HepG2 (cell line): ENCODE results near the gene RUVBL1. TPM values are rescaled to one million over a fixed set of nuclear protein-coding genes. Genes with fewer than 3 reads are reported as not detected.
A peak's percentile ranks its signal among the peaks of the same experiment; 100 is the strongest.

ENCODE experiments used
- ATAD3A ChIP-seq: sonication (generic); formaldehyde crosslinking; IDR thresholded peaks from 2 replicates; pipeline ENCODE4 v1.4.0; 2020; ENCODE audit warnings: missing genetic modification reagents
- ATM ChIP-seq: fragments of 450-650 bp; IDR thresholded peaks from 2 replicates; pipeline ENCODE4 v1.7.1; 2017; ENCODE audit warnings: mild to moderate bottlenecking, borderline replicate concordance
- CHCHD3 ChIP-seq: sonication (generic); formaldehyde crosslinking; IDR thresholded peaks from 2 replicates; pipeline ENCODE4 v1.8.0; 2022; ENCODE audit warnings: mild to moderate bottlenecking, missing genetic modification reagents, moderate library complexity
- GFI1 ChIP-seq: sonication (generic); formaldehyde crosslinking; IDR thresholded peaks from 2 replicates; pipeline ENCODE4 v1.5.0; 2020; ENCODE audit warnings: missing genetic modification reagents, mild to moderate bottlenecking, borderline replicate concordance
- GMEB2 ChIP-seq: IDR thresholded peaks from 2 replicates; pipeline ENCODE4 v1.6.1; 2016; ENCODE audit warnings: missing biosample characterization, missing genetic modification reagents, low read depth
- KLF16 ChIP-seq, 2 experiments: sonication (generic) in 1 of 2; formaldehyde crosslinking in 1 of 2; IDR thresholded peaks; 2 replicates each; pipeline versions ENCODE4 v1.6.1 to v1.8.0; 2016 to 2023; ENCODE audit warnings: missing genetic modification reagents in 2 of 2, missing compliant biosample characterization in 1 of 2
- MAFF ChIP-seq: IDR thresholded peaks from 2 replicates; pipeline ENCODE4 v1.6.1; 2011; ENCODE audit warnings: low read depth, low read length, improper control_type of control experiment
- MXD4 ChIP-seq: IDR thresholded peaks from 2 replicates; pipeline ENCODE4 v1.6.1; 2016; ENCODE audit warnings: mild to moderate bottlenecking, missing biosample characterization, missing genetic modification reagents
- MYC ChIP-seq: sonication (generic); formaldehyde crosslinking; IDR thresholded peaks from 2 replicates; pipeline ENCODE4 v1.9.0; 2021; ENCODE audit warnings: missing genetic modification reagents, borderline replicate concordance
- RFX3 ChIP-seq: IDR thresholded peaks from 2 replicates; pipeline ENCODE4 v1.6.1; 2016; ENCODE audit warnings: missing biosample characterization, missing genetic modification reagents
- RORA ChIP-seq: sonication (generic); formaldehyde crosslinking; IDR thresholded peaks from 2 replicates; pipeline ENCODE4 v1.5.0; 2020; ENCODE audit warnings: mild to moderate bottlenecking, missing genetic modification reagents, moderate library complexity
- SAFB2 ChIP-seq: sonication (generic); formaldehyde crosslinking; IDR thresholded peaks from 2 replicates; pipeline ENCODE4 v1.5.1; 2020; ENCODE audit warnings: missing genetic modification reagents, low read depth, mild to moderate bottlenecking, borderline replicate concordance
- SP1 ChIP-seq, 2 experiments: fragments of 450-650 bp in 1 of 2; sonication (generic) in 1 of 2; formaldehyde crosslinking in 1 of 2; IDR thresholded peaks; 2 replicates each; pipeline versions ENCODE4 v1.4.0 to v1.6.1; 2016 to 2020; ENCODE audit warnings: missing genetic modification reagents in 1 of 2
- TAF1 ChIP-seq: sonication (generic); formaldehyde crosslinking; IDR thresholded peaks from 2 replicates; pipeline ENCODE4 v1.4.0; 2020; ENCODE audit warnings: missing genetic modification reagents
- ZBTB8A ChIP-seq: sonication (generic); formaldehyde crosslinking; IDR thresholded peaks from 2 replicates; pipeline ENCODE4 v1.4.0; 2020; ENCODE audit warnings: mild to moderate bottlenecking, low read depth, missing genetic modification reagents, borderline replicate concordance
- ZNF597 ChIP-seq: sonication (generic); formaldehyde crosslinking; IDR thresholded peaks from 2 replicates; pipeline ENCODE4 v1.5.0; 2020; ENCODE audit warnings: missing genetic modification reagents
- ZNF605 ChIP-seq: sonication (generic); formaldehyde crosslinking; IDR thresholded peaks from 2 replicates; pipeline ENCODE4 v1.8.0; 2022; ENCODE audit warnings: mild to moderate bottlenecking, missing genetic modification reagents
- ZNF614 ChIP-seq: IDR thresholded peaks from 2 replicates; pipeline ENCODE4 v1.6.1; 2018; ENCODE audit warnings: missing biosample characterization, missing genetic modification reagents, inconsistent platforms, borderline replicate concordance
- ZNF720 ChIP-seq: sonication (generic); formaldehyde crosslinking; IDR thresholded peaks from 2 replicates; pipeline ENCODE4 v1.4.0; 2020; ENCODE audit warnings: missing genetic modification reagents
- polyA plus RNA-seq, 8 experiments: library from polyadenylated mRNA; depleted of rRNA in 3 of 8; stranded (reverse) in 7 of 8; unstranded in 1 of 8; fragments of >200 nt; fragmentation: Illumina TruSeq in 4 of 8; extraction: Trizol in 4 of 8; gene quantifications; 2 replicates each; pipeline versions ENCODE4 v1.2.1 to v1.2.3, GENCODE V29; 2011 to 2016; ENCODE audit warnings: low read depth in 4 of 8, missing spikeins in 1 of 8, mixed read lengths in 1 of 8; ENCODE audit not compliant: insufficient read depth in 1 of 8
- total RNA-seq, 5 experiments: library from RNA; depleted of rRNA; stranded (reverse); fragments of >200 nt; fragmentation: Illumina TruSeq; extraction: Trizol; gene quantifications; 2 replicates each; pipeline ENCODE4 v1.2.3, GENCODE V29; 2016; ENCODE audit warnings: low read depth in 1 of 5
- TF ChIP-seq, protein P1 (sequence below): sonication (generic); formaldehyde crosslinking; IDR thresholded peaks from 2 replicates; pipeline ENCODE4 v1.4.0; 2020; ENCODE audit warnings: mild to moderate bottlenecking, low read depth, missing genetic modification reagents
- TF ChIP-seq, protein P2 (sequence below): IDR thresholded peaks from 2 replicates; pipeline ENCODE4 v1.6.1; 2016; ENCODE audit warnings: mild to moderate bottlenecking, missing biosample characterization, missing genetic modification reagents
- TF ChIP-seq, protein P3 (sequence below): sonication (generic); formaldehyde crosslinking; IDR thresholded peaks from 2 replicates; pipeline ENCODE4 v1.5.1; 2020; ENCODE audit warnings: mild to moderate bottlenecking, missing genetic modification reagents, moderate library complexity

RUVBL1 gene
- total and polyA plus RNA-seq, 2 of the 13 experiments (the other 11 are each of a cell fraction or from before 2014, with no cell fraction given), result 32.7 to 86.3 TPM

DNA sequence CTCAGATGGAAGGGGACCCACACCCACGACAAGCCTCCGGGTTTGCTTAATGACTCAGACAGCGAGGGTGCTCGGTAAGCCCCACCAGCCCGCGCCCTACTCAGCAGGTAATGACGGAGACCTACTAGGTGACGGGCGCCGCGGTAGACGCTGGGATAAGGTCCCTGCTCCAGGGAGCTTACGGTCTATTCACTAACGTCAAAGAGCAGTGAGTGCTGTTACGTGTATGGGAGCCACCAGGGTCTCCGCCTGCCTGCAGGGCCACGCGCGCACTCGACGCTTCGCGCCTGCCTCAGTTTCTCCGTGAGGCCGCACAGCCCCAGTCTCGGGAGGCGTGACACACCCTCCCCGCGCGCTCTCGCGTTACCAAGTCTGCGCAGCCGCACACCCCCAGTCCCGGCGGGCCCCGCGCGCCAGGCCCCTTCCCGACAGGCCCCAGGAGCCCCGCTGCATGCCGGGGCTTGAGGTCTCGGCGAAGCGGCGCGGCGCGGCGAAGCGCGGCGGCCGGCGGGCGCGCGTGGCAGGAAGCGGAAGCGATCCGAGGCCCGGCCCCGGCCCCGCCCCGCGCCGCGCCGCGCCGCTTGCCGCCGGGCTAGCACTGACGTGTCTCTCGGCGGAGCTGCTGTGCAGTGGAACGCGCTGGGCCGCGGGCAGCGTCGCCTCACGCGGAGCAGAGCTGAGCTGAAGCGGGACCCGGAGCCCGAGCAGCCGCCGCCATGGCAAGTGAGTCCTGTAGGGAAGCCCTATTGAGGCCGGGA lies 71.6 kb downstream of the RUVBL1 start, which contains the start of gene SEC61A1 (continued):
- TF ChIP-seq, protein P1, sequence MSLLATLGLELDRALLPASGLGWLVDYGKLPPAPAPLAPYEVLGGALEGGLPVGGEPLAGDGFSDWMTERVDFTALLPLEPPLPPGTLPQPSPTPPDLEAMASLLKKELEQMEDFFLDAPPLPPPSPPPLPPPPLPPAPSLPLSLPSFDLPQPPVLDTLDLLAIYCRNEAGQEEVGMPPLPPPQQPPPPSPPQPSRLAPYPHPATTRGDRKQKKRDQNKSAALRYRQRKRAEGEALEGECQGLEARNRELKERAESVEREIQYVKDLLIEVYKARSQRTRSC (CRISPR knock-in tag), result no peak
- TF ChIP-seq ZNF605 (CRISPR knock-in tag), result peak; percentile 56; the same call in 1 of the 2 replicates
- no peak; the same call in 1 of the 2 replicates for TF ChIP-seq GMEB2 (CRISPR knock-in tag)
- TF ChIP-seq, protein P2, sequence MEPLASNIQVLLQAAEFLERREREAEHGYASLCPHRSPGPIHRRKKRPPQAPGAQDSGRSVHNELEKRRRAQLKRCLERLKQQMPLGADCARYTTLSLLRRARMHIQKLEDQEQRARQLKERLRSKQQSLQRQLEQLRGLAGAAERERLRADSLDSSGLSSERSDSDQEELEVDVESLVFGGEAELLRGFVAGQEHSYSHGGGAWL (CRISPR knock-in tag), result no peak
- no peak for TF ChIP-seq ZNF720
- no peak for TF ChIP-seq SP1 (IDR thresholded peaks at IDR 0.05)
- TF ChIP-seq SP1 (CRISPR knock-in tag; IDR thresholded peaks at IDR 0.05), result peak; percentile 32; the same call in 1 of the 2 replicates
- peak; percentile 84 for TF ChIP-seq MYC (CRISPR knock-in tag)
- no peak for TF ChIP-seq RORA (CRISPR knock-in tag)
- TF ChIP-seq ATM, result no peak
- TF ChIP-seq ZBTB8A (CRISPR knock-in tag), result no peak
- TF ChIP-seq ZNF614 (CRISPR knock-in tag), result no peak
- TF ChIP-seq MXD4 (CRISPR knock-in tag), result peak; percentile 80
- no peak for TF ChIP-seq GFI1 (CRISPR knock-in tag)
- no peak; the same call in 1 of the 2 replicates for TF ChIP-seq ZNF597
- no peak for TF ChIP-seq ATAD3A (CRISPR knock-in tag)
- TF ChIP-seq RFX3 (CRISPR knock-in tag), result no peak
- no peak for TF ChIP-seq CHCHD3
- TF ChIP-seq, protein P3, sequence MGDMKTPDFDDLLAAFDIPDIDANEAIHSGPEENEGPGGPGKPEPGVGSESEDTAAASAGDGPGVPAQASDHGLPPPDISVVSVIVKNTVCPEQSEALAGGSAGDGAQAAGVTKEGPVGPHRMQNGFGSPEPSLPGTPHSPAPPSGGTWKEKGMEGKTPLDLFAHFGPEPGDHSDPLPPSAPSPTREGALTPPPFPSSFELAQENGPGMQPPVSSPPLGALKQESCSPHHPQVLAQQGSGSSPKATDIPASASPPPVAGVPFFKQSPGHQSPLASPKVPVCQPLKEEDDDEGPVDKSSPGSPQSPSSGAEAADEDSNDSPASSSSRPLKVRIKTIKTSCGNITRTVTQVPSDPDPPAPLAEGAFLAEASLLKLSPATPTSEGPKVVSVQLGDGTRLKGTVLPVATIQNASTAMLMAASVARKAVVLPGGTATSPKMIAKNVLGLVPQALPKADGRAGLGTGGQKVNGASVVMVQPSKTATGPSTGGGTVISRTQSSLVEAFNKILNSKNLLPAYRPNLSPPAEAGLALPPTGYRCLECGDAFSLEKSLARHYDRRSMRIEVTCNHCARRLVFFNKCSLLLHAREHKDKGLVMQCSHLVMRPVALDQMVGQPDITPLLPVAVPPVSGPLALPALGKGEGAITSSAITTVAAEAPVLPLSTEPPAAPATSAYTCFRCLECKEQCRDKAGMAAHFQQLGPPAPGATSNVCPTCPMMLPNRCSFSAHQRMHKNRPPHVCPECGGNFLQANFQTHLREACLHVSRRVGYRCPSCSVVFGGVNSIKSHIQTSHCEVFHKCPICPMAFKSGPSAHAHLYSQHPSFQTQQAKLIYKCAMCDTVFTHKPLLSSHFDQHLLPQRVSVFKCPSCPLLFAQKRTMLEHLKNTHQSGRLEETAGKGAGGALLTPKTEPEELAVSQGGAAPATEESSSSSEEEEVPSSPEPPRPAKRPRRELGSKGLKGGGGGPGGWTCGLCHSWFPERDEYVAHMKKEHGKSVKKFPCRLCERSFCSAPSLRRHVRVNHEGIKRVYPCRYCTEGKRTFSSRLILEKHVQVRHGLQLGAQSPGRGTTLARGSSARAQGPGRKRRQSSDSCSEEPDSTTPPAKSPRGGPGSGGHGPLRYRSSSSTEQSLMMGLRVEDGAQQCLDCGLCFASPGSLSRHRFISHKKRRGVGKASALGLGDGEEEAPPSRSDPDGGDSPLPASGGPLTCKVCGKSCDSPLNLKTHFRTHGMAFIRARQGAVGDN, result peak; percentile 98
- TF ChIP-seq TAF1 (CRISPR knock-in tag), result peak; percentile 83
- TF ChIP-seq SAFB2, result no peak
- peak; percentile 29 to 31; a peak in 1 of 4 replicates for TF ChIP-seq KLF16 (CRISPR knock-in tag; IDR thresholded peaks at IDR 0.05)
- TF ChIP-seq MAFF, result no peak
